Renal cortical epithelial cell (primary cell): ENCODE data around the gene COPS8. TPM values are rescaled to one million over a fixed set of nuclear protein-coding genes. Genes with fewer than 3 reads are reported as not detected.

Experiments
- DNase-seq: peaks from one replicate; pipeline ENCODE4 v3.0.0-alpha.2; 2011; ENCODE audit warnings: low read depth
- total RNA-seq: library from RNA; depleted of rRNA; stranded (reverse); fragments of >200 nt; gene quantifications from 2 replicates; pipeline ENCODE4 v1.2.3, GENCODE V29; 2014

COPS8 gene
- total RNA-seq, 1 donor from 2014 or later, result 108 TPM

GRCh38 chr2:237130562-237131421 is 45.1 kb downstream of the COPS8 start:
- no peak for DNase-seq

GRCh38 chr2:237131749-237132533 is 46.3 kb downstream of the COPS8 start:
- peak; percentile 29 for DNase-seq

DNA sequence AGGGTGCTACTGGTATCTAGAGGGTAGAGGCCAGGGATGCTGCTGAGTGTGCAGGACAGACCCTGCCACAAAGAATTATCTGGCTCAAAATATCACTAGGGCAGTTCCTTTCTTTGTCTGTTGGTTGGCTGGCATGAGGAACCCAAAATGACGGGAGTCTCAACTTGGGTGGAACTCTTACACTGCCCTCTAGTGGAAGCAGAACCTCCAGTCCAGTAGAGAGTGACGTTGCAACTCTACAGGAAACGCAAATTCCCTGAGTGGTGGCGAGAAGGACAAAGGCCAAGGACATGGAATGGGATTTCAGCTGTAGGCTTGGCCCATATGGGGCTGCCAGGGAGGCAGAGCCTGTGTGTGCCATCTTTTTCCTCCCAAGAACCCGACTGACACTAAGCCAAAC is 47.1 kb downstream of the COPS8 start:
- DNase-seq, result no peak

- no peak for DNase-seq
Measured at GRCh38 chr2:237134321-237135230, 48.9 kb downstream of the COPS8 start.

DNA sequence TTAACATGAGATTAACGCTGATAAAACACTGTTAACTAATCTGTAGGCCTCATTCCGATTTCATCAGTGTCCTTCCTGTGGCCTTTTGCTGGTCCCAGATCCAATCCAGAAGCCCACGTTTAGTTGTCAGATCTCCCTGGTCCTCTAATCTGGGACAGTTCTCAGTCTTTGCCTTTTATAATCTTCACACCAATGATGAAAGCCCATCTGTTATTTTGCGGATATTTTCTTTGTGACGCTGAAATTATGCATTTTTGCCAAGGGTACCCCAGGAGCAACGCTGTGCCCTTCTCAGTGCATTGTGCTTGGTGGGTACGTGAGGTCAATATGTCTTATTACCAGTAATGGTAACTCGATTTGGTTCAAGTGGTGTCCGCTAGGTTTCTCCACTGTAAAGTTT is 51.1 kb downstream of the COPS8 start:
- no peak for DNase-seq

- DNase-seq, result no peak
Measured at GRCh38 chr2:237137626-237138323, 52.1 kb downstream of the COPS8 start.

- DNase-seq, result no peak
Measured at GRCh38 chr2:237139123-237139675, 53.5 kb downstream of the COPS8 start.

- no peak for DNase-seq
Measured at GRCh38 chr2:237140689-237141285, 55.1 kb downstream of the COPS8 start.

- peak; percentile 66 for DNase-seq
Measured at GRCh38 chr2:237141571-237142051, 55.9 kb downstream of the COPS8 start.

GRCh38 chr2:237143118-237143517 is 57.4 kb downstream of the COPS8 start:
- no peak for DNase-seq

- DNase-seq, result no peak
Measured at GRCh38 chr2:237143676-237144440, 58.2 kb downstream of the COPS8 start.

- no peak for DNase-seq
Measured at GRCh38 chr2:237144516-237144915, 58.8 kb downstream of the COPS8 start.

GRCh38 chr2:237147317-237147716 is 61.6 kb downstream of the COPS8 start:
- DNase-seq, result no peak

DNA sequence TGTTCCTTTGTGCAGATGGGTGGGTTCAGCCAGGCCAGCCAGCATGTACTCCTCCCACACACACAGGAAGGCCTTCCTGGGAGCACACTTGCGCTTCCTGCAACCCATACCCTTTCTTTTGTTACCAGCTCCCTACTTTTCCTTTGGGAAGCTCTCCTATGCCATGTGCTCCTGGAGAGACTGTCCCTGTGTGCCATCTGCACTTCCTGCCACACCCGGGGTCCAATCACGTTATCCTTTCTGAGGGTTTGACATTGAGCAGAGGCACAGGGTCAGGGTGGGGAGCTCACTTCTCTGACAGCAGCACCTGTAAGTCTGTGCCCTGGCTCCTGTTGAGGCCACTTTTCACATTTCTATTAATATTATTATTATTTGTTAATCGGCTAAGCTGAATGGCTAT is 62.9 kb downstream of the COPS8 start:
- no peak for DNase-seq

GRCh38 chr2:237149425-237149824 is 63.7 kb downstream of the COPS8 start:
- peak; percentile 27 for DNase-seq
